GM11168 (cell line): Measurements from ENCODE around the gene PRIMA1.

Source experiments
- in situ Hi-C: fragments of 300-500 bp; cut with MboI; formaldehyde crosslinking; loops from one replicate; pipeline ENCODE4 v1.12.0; 2022; ENCODE audit warnings: low sequenced_read_pairs; ENCODE audit not compliant: unreplicated experiment

The PRIMA1 gene

GRCh38 chr14:93715279-93715927 lies 72.9 kb downstream of the PRIMA1 start:
- in situ Hi-C loops: no loop called here

DNA sequence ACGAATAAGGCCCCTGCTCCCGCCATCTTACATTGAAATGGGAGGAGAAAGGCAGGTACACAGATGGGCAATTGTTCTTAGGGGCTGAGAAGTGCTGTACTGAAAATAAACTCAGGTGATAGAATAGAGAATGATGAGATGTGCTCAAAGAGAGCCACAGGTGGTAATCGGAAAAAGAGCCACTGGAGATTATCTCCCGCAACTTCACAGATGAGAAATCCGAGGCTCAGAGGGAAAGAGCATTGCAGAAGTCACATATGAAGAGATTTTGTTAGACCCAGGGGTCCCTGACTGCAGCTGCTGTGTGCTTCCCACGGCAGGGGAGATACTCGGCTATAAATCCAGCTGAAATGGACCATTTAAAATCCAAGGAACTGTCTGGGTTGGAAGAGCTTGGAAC lies 73.7 kb downstream of the PRIMA1 start:
- in situ Hi-C loops: no loop called here

DNA sequence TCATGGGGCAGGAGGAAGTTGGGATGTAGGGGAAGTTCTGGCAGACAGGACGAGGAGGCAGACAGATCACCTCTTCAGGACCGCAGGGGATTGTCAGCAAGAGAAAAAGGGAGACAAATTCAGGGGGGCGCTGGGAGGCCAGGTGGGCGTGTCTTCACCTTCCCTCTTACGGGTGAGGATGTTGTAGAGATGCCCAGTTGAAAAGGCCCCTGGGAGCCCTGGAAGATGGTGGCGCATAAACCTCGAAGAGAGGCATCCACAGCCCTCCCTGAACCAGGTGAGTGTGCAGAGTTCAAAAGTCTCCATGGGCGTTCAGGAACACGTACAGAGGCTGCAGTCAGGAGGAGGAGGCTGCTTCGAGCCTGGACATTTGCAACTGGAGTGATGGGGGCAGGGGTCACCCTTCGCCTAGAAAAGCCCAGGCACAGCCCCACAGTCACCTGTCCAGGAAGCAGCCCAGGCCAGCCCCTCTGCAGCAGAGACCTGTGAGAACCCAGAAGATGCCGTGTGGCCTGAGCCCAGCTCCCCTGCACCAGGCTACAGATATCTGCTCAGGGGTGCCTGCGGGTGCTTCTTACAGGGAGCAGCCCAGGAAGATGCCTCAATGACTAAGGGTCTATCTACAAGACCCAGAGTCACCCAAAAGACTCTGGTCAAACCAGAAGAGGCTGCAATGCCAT lies 74.4 kb downstream of the PRIMA1 start:
- in situ Hi-C loops: no loop called here

- in situ Hi-C loops: no loop called here
Measured at GRCh38 chr14:93712838-93713724, 75.2 kb downstream of the PRIMA1 start.

GRCh38 chr14:93712079-93712837 lies 76.0 kb downstream of the PRIMA1 start:
- in situ Hi-C loops: no loop called here

DNA sequence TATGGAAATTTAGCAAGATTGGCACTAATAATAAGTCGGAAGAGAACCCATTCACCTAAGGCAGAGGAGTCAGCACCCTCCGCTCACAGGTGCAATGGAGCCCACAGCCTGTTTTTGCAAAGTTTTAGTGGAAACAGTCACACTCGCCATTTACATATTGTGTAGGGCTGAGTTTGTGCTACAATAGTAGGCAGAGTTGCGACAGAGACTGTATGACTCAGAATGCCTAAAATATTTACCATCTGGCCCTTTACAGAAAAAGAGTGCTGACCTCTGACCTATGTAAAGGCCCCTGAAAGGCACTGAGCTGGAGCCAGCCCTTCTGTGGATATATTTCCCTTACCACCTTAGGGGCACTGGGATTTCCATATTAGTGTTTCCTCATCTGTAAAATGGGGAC lies 79.0 kb downstream of the PRIMA1 start:
- in situ Hi-C loops: no loop called here

DNA sequence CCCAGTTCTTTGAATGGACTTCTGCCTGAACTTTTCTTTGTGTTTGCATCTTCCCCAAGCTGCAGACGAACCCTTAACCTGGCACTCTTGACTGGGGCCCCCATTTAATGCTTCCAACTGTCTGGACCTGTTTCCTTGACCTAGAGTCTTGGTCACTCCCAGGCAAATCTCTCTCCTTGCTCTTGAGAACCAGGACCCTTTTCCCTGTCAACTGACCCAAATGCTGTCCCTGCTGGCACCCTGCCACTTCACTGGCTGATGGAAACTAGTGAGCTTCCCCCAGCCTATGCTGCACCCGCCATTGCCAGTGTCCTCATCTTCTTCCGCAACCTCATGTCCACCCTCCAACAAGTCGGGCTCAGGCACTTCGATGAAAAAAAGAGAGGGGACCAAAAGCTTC lies 79.5 kb downstream of the PRIMA1 start:
- in situ Hi-C loops: no loop called here

DNA sequence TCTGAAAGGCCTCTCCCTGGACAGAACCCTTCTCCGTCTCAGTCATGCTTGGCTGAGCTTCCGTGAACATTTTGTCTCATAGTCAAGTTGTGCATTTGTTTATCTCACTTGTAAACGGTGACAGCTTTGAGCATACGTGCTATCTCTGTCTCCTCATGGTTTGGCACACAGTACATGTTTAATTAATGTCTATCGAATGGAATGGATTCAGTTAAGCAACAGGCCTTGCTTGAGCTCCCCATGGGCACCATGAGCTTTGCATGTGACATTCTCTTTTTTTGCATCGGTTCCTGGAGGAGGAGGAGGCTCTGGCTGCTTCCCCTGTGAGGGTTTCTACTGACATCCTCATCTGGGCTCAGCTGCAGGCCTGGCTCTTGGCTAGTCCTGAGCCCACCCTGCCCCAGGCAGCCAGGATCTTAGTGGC lies 80.0 kb downstream of the PRIMA1 start:
- in situ Hi-C loops: no loop called here

- in situ Hi-C loops: no loop called here
Measured at GRCh38 chr14:93707475-93707874, 80.8 kb downstream of the PRIMA1 start.

GRCh38 chr14:93706360-93706955 lies 81.8 kb downstream of the PRIMA1 start:
- in situ Hi-C loops: no loop called here

GRCh38 chr14:93705513-93706156 lies 82.7 kb downstream of the PRIMA1 start:
- in situ Hi-C loops: no loop called here

GRCh38 chr14:93703941-93704340 lies 84.3 kb downstream of the PRIMA1 start:
- in situ Hi-C loops: no loop called here

- in situ Hi-C loops: no loop called here
Measured at GRCh38 chr14:93702946-93703345, 85.3 kb downstream of the PRIMA1 start.

- in situ Hi-C loops: no loop called here
Measured at GRCh38 chr14:93701562-93701961, 86.7 kb downstream of the PRIMA1 start.

DNA sequence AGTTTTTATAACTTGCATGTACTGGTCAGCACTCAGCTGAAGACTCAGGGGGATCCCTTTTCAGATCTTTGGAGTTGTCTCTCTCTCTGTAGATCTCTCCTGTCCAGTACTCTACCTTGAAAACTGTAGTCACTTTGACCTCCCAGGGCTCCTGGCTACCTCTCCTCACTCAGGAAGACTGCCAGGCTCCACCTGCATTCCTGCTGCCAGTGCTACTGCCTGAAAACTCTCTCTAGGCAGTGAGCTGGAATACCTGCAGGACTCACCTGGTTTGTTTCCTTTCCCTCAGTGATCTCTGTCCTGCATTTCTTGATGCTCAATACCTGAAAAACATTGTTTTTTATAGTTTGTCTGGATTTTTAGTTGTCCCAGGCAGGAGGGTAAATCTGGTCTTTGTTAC lies 87.4 kb downstream of the PRIMA1 start:
- in situ Hi-C loops: no loop called here

DNA sequence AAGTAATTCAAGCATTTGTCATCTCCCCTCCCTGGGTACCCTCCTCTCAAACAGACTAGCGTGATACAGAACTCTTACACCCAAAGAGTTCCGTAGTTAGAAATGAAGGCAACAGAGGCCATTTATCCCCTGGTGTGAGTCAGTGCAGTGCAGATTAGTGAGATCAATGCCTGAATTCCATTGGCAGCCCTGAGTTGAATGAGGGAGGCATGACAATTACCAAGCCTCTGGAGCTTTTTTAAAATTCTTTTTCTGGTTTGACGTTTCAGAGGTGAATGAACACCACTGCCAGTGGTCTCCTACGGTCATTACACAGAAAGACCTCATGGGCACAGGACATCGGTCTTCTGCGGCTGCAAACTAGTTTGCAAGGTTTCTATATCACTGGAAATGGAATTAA lies 94.4 kb downstream of the PRIMA1 start:
- in situ Hi-C loops: no loop called here

DNA sequence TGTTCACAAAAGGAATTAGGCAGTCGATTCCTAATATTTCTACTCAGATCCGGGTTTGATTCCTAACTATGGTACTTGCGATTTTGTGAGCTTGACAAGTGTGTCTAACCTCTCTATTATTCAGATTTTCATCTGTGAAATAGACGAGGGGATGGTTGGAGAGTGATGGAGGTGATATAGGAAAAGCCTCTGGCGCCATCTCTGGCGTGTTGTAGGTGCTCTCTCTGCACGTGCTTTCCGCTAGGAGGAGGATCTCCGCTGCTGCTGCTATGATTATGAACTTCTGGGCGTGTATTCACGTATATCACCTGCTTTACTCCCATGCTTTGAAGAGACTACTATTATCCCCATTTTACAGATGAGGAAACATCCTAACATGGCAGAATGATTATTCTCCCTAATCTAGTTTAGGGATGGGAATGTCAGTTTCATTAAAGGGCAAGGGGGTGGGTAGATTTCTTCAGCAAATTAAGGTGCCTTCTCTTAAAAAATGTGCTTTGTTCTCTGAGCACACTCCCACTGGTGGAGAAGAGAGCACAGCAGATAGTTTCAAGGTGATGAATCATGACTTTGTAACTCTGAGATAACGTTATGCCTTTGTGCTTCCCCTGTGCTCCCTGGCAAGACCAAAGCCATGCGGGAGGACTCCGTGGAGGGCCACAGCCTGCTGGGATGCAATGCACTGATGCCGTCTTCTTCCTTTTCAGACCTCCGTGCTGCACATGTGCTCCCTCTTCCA lies 97.1 kb downstream of the PRIMA1 start:
- in situ Hi-C loops: no loop called here

- in situ Hi-C loops: no loop called here
Measured at GRCh38 chr14:93690146-93690545, 98.1 kb downstream of the PRIMA1 start.

GRCh38 chr14:93688820-93689219 lies 99.5 kb downstream of the PRIMA1 start:
- in situ Hi-C loops: no loop called here
